HG03439 (cell line): ENCODE data around the gene TCF7L1.

Experiments
- ATAC-seq: cut with Tn5 transposase; IDR thresholded peaks from one replicate; pipeline ENCODE4 v1.9.1; 2021; ENCODE audit warnings: mild to moderate bottlenecking, moderate library complexity; ENCODE audit not compliant: unreplicated experiment

TCF7L1 gene

GRCh38 chr2:85248773-85249509 is 115.7 kb downstream of the TCF7L1 start:
- ATAC-seq: no peak

- ATAC-seq: no peak
Observed at GRCh38 chr2:85250045-85250444, 116.9 kb downstream of the TCF7L1 start.

GRCh38 chr2:85251070-85251616 is 118.0 kb downstream of the TCF7L1 start:
- no peak for ATAC-seq

- ATAC-seq: no peak
Observed at GRCh38 chr2:85253890-85254289, 120.7 kb downstream of the TCF7L1 start.

GRCh38 chr2:85254540-85255300 is 121.5 kb downstream of the TCF7L1 start:
- no peak for ATAC-seq

GRCh38 chr2:85255456-85255812 is 122.2 kb downstream of the TCF7L1 start:
- no peak for ATAC-seq

- ATAC-seq: no peak
Observed at GRCh38 chr2:85255813-85256594, 122.8 kb downstream of the TCF7L1 start.

GRCh38 chr2:85257359-85257969 is 124.3 kb downstream of the TCF7L1 start:
- no peak for ATAC-seq

- no peak for ATAC-seq
Observed at GRCh38 chr2:85257970-85258605, 124.9 kb downstream of the TCF7L1 start.

GRCh38 chr2:85259101-85259590 is 126.0 kb downstream of the TCF7L1 start:
- ATAC-seq: no peak

- ATAC-seq: no peak
Observed at GRCh38 chr2:85259879-85260278, 126.7 kb downstream of the TCF7L1 start.

- no peak for ATAC-seq
Observed at GRCh38 chr2:85263591-85263990, 130.4 kb downstream of the TCF7L1 start.

- no peak for ATAC-seq
Observed at GRCh38 chr2:85264471-85264870, 131.3 kb downstream of the TCF7L1 start.

GRCh38 chr2:85265304-85265703 is 132.1 kb downstream of the TCF7L1 start:
- no peak for ATAC-seq

- ATAC-seq: no peak
Observed at GRCh38 chr2:85266146-85267041, 133.2 kb downstream of the TCF7L1 start.

- ATAC-seq: no peak
Observed at GRCh38 chr2:85269959-85270358, 136.8 kb downstream of the TCF7L1 start.

- no peak for ATAC-seq
Observed at GRCh38 chr2:85272357-85272756, 139.2 kb downstream of the TCF7L1 start.

- no peak for ATAC-seq
Observed at GRCh38 chr2:85273738-85274731, 140.8 kb downstream of the TCF7L1 start.
